Measurements from ENCODE around the gene IL37.

Gene IL37

DNA sequence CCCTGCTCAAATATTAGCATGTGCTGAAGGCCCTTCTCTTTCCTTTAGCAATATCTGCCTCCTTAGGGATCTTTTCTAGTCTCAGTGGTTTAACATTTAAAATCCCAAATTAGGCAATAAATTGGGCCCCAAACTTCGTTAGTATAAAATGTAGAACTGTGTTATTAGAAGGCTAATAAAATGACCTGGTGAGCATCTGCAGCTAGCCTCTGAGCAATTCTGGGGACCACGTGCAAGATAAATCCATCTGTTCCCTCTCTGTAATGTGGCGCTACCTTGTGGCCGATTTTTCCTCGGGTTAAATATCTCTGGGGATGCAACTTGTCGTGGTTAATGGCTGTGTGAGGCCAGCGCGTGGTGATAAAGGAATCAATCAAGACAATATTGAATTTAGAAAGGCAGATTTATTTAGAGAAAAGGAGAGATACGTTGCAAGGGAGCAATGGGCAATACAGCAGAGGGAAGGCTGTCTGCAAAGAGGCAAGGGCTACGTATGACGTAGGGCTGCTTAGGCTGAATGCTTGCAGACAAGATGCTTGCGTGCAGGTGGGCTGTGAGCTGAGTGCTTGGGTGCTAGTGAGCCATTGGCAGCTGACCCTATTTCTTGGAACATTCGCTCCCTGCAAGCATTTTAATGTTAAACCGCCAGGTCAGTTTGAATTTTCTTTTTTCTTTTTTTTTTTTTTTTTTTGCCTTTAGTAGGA, 48.3 kb downstream of the IL37 start:
- no peak for DNase-seq (ENCODE audit: low read depth in 2 of 2)

DNA sequence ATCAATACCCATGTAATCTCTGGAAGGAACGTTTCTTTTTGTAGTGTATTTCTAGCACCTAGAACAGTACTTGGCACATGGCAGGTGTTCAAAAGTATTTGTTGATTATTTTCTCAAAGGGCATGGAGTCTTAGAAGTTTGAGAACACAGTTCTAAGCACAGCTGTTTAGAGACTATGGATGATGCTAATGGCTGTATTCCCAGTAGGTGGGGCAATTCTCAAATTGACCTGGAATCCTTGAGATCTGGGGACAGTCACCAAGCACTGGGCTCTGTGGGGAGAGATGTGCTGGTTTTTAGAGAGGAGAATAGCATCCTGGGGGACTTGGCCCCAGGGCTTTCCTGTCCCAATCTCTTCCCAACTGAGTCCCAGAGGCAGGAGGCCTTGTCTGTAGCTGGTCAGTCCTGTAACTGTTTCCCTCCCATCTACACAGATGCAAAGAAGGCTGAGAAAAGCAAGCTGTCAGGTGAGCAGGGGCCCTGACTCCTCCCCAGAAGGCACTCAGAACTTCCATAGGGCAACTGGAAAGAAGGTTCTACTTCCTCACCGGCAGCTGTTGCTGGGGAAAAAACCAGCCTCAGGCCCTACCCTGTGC, 49.4 kb downstream of the IL37 start:
- no peak for DNase-seq (ENCODE audit: low read depth in 2 of 2)

DNA sequence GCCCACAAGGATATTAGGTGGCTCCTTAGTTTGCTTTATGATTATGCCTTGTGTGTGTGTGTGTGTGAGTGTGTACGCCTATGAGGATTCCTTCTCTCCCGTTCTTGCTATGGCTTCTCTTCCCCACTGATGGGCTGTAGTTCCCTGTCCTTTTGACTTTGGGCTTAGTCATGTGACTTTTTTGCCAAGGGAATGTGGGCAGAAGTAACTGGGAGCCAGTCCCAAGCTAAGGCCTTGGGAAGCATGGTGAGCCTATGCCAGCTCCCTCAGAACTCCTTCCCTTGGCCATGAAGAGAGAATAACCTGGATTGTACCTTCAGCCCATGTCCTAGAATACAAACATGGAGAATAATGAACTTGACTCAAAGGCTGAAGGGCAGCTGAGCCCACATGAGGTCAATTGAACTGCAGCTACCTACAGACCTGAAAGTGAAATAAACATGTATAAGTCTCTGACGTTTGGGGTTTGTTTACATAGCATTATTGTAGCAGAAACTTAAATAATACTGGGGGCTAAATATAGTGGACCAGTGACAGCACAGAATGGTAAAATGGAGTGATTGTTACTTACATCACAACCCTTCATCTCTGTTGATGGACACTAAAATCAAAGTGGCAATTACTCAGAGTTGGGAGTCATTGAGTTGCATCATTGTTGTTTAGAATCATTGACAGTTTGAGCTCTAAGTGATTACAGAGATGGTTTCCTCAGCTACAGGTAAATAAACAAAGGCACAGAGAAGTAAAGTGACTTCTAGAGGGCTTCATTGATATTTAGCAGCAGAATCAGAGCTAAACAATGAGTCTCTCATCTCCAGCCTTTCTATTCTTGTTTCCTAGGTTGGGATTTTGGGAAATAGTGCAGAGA, 51.6 kb downstream of the IL37 start:
- DNase-seq (ENCODE audit: low read depth in 2 of 2), result no peak

DNA sequence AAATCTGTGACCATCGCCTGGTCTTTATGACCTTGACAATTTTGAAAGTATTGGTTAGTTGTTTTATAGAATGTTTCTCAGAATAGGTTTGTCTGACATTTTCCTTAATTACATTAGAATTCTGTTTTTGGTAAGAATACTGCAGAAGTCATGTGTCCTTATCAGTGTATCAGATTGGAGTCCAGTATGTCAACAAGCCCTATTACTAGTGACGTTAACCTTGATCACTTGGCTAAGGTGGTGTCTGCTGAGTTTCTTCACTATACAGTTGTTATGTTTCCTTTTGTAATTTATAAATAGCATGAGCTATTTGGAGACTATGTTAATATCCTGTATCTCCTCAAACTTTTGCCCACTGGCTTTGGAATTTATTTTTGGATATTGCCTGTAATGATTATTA, 56.1 kb downstream of the IL37 start:
- no peak for DNase-seq (ENCODE audit: low read depth in 2 of 2)

Measured in stimulated activated CD8-positive, alpha-beta memory T cell treated with anti-CD3 and anti-CD28 coated beads, Interleukin-15, amount 100 ng/mL, for 48 hours (primary cell).